ENCODE results near the gene VPS26A. TPM values are rescaled to one million over a fixed set of nuclear protein-coding genes. Genes with fewer than 3 reads are reported as not detected.
"Not testable (repeated sequence)": the region's sequence is repeated elsewhere in the genome, so short reads cannot be mapped to it uniquely, and the experiment has no call there.

The VPS26A gene
- total RNA-seq, 1 donor = 41.3 TPM

DNA sequence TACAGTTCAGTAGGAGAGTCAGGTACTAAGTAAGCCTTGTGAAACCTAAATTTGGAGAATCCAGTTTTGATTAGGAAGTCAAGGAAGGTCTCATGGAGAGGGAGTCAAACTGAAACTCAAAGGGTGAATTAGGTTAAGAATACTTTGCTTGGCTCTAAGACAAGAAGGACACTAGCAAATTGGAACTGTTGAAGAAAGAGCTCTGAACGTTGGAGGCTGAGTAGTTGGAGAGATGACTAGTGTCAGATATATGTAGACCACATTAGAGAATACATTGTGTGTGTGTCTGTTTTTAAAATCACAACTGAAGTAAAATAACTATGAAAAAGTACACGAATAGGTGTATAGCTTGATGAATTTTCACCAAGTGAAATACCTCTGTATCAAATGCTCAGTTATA is 6.3 kb downstream of the VPS26A start:
- DNase-seq (ENCODE audit: insufficient read length, low spot score, missing footprints) = no peak
- H3K27ac ChIP-seq (ENCODE audit: low read depth, low read length) = no peak overlapping the region
- peaks cover 96% of the 10 kb centered on the region for H3K79me2 ChIP-seq (ENCODE audit: insufficient read depth, low read length)
- H3K9me3 ChIP-seq (ENCODE audit: low read depth, low read length) = no peaks in the 10 kb centered on the region
- TF ChIP-seq, protein P1, sequence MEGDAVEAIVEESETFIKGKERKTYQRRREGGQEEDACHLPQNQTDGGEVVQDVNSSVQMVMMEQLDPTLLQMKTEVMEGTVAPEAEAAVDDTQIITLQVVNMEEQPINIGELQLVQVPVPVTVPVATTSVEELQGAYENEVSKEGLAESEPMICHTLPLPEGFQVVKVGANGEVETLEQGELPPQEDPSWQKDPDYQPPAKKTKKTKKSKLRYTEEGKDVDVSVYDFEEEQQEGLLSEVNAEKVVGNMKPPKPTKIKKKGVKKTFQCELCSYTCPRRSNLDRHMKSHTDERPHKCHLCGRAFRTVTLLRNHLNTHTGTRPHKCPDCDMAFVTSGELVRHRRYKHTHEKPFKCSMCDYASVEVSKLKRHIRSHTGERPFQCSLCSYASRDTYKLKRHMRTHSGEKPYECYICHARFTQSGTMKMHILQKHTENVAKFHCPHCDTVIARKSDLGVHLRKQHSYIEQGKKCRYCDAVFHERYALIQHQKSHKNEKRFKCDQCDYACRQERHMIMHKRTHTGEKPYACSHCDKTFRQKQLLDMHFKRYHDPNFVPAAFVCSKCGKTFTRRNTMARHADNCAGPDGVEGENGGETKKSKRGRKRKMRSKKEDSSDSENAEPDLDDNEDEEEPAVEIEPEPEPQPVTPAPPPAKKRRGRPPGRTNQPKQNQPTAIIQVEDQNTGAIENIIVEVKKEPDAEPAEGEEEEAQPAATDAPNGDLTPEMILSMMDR (IDR thresholded peaks at IDR 0.05; ENCODE audit: extremely low read depth, low read depth, low read length) = no peak
- H2AFZ ChIP-seq (ENCODE audit: low read length) = no peak overlapping the region
- peaks cover 18% of the 10 kb centered on the region for H3K36me3 ChIP-seq (ENCODE audit: insufficient read depth, low read length)
- H3K4me1 ChIP-seq (ENCODE audit: insufficient read depth, low read length) = peaks cover 14% of the 10 kb centered on the region
- no peak overlapping the region for H3K4me3 ChIP-seq (ENCODE audit: insufficient read depth, low read length)
- H4K20me1 ChIP-seq (ENCODE audit: insufficient read depth, low read length) = peaks cover 17% of the 10 kb centered on the region
- H3K27me3 ChIP-seq (ENCODE audit: insufficient read depth, low read length) = no peaks in the 10 kb centered on the region
- peak overlapping the region; percentile 33 for H3K4me2 ChIP-seq (ENCODE audit: insufficient read depth, low read length)

GRCh38 chr10:69139961-69140360 is 16.0 kb downstream of the VPS26A start:
- H3K36me3 ChIP-seq (ENCODE audit: insufficient read depth, low read length) = peaks cover 4% of the 10 kb centered on the region
- no peak overlapping the region for H2AFZ ChIP-seq (ENCODE audit: low read length)
- no peaks in the 10 kb centered on the region for H3K27me3 ChIP-seq (ENCODE audit: insufficient read depth, low read length)
- no peaks in the 10 kb centered on the region for H3K4me1 ChIP-seq (ENCODE audit: insufficient read depth, low read length)
- H3K9me3 ChIP-seq (ENCODE audit: low read depth, low read length) = no peaks in the 10 kb centered on the region
- H4K20me1 ChIP-seq (ENCODE audit: insufficient read depth, low read length) = peaks cover 4% of the 10 kb centered on the region
- H3K4me3 ChIP-seq (ENCODE audit: insufficient read depth, low read length) = no peak overlapping the region
- no peak overlapping the region for H3K4me2 ChIP-seq (ENCODE audit: insufficient read depth, low read length)
- peaks cover 83% of the 10 kb centered on the region for H3K79me2 ChIP-seq (ENCODE audit: insufficient read depth, low read length)
- H3K27ac ChIP-seq (ENCODE audit: low read depth, low read length) = no peak overlapping the region
- DNase-seq (ENCODE audit: insufficient read length, low spot score, missing footprints) = no peak
- TF ChIP-seq, protein P1 (IDR thresholded peaks at IDR 0.05; ENCODE audit: extremely low read depth, low read depth, low read length) = no peak

DNA sequence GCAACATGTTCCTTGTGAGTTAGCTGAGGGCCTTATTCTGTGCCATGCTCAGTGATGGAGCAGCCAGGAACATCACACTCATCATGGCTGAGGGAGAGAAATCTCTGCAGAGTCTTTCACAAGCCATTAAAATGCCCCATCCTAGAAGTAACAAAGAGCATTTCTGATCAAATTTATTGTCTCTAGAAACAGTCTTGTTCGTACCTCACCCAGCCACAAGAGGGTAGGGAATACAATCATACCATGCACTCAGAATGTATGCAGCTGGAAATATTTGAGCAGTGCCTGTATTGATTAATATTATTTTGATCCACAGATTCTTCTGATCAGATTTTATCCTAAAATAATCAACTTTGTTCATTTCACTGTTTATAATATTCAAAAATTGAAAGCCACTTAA is 17.3 kb downstream of the VPS26A start:
- Histone ChIP-seq H3K4me2 (ENCODE audit: insufficient read depth, low read length) (no peak overlapping the region), H2AFZ (ENCODE audit: low read length) (no peak overlapping the region), H3K27ac (ENCODE audit: low read depth, low read length) (no peak overlapping the region), H3K9me3 (ENCODE audit: low read depth, low read length) (no peaks in the 10 kb centered on the region), H3K36me3 (ENCODE audit: insufficient read depth, low read length) (peaks cover 3% of the 10 kb centered on the region), H3K4me1 (ENCODE audit: insufficient read depth, low read length) (no peaks in the 10 kb centered on the region), H3K27me3 (ENCODE audit: insufficient read depth, low read length) (no peaks in the 10 kb centered on the region), H3K4me3 (ENCODE audit: insufficient read depth, low read length) (no peak overlapping the region), H3K79me2 (ENCODE audit: insufficient read depth, low read length) (peaks cover 85% of the 10 kb centered on the region), H4K20me1 (ENCODE audit: insufficient read depth, low read length) (peaks cover 6% of the 10 kb centered on the region)
- DNase-seq (ENCODE audit: insufficient read length, low spot score, missing footprints) = no peak
- TF ChIP-seq, protein P1 (IDR thresholded peaks at IDR 0.05; ENCODE audit: extremely low read depth, low read depth, low read length) = peak; percentile 13

GRCh38 chr10:69142074-69142473 is 18.1 kb downstream of the VPS26A start:
- not testable (repeated sequence) for H3K27me3 ChIP-seq (ENCODE audit: insufficient read depth, low read length); H3K4me1 ChIP-seq (ENCODE audit: insufficient read depth, low read length); H3K4me3 ChIP-seq (ENCODE audit: insufficient read depth, low read length); H4K20me1 ChIP-seq (ENCODE audit: insufficient read depth, low read length); H3K9me3 ChIP-seq (ENCODE audit: low read depth, low read length); H3K36me3 ChIP-seq (ENCODE audit: insufficient read depth, low read length); H3K27ac ChIP-seq (ENCODE audit: low read depth, low read length); H3K4me2 ChIP-seq (ENCODE audit: insufficient read depth, low read length); H2AFZ ChIP-seq (ENCODE audit: low read length); DNase-seq (ENCODE audit: insufficient read length, low spot score, missing footprints)
- peaks cover 89% of the 10 kb centered on the region for H3K79me2 ChIP-seq (ENCODE audit: insufficient read depth, low read length)
